Skeletal muscle tissue (tissue), 4 donors: ENCODE results near the gene FHOD3. TPM values are rescaled to one million over a fixed set of nuclear protein-coding genes. Genes with fewer than 3 reads are reported as not detected.

Experiments
- H3K27ac ChIP-seq: one replicate; pipeline ENCODE4 v1.7.0; 2013; ENCODE audit warnings: mild to moderate bottlenecking, low read depth, low read length, inconsistent platforms
- H3K27me3 ChIP-seq, 3 donors: one replicate each; pipeline ENCODE4 v1.7.0; 2013; ENCODE audit warnings: low read length in 3 of 3; ENCODE audit not compliant: control insufficient read depth in 3 of 3, insufficient read depth in 3 of 3
- H3K36me3 ChIP-seq, 3 donors: one replicate each; pipeline ENCODE4 v1.7.0; 2013; ENCODE audit warnings: low read length in 3 of 3; ENCODE audit not compliant: control insufficient read depth in 3 of 3, insufficient read depth in 3 of 3
- H3K4me1 ChIP-seq, 3 donors: one replicate each; pipeline ENCODE4 v1.7.0; 2013; ENCODE audit warnings: low read length in 3 of 3, mild to moderate bottlenecking in 3 of 3; ENCODE audit not compliant: control insufficient read depth in 3 of 3, insufficient read depth in 3 of 3
- H3K4me3 ChIP-seq, 3 donors: one replicate each; pipeline ENCODE4 v1.7.0; 2013; ENCODE audit warnings: low read length in 3 of 3
- H3K9ac ChIP-seq, 3 donors: one replicate each; pipeline ENCODE4 v1.7.0; 2013; ENCODE audit warnings: low read length in 3 of 3, mild to moderate bottlenecking in 3 of 3, moderate library complexity in 2 of 3, low read depth in 1 of 3
- H3K9me3 ChIP-seq, 3 donors: one replicate each; pipeline ENCODE4 v1.7.0; 2013; ENCODE audit warnings: low read length in 3 of 3; ENCODE audit not compliant: control insufficient read depth in 3 of 3
- total RNA-seq: library from RNA; depleted of rRNA; stranded (reverse); fragments of >200 nt; gene quantifications from one replicate; pipeline ENCODE4 v1.2.3, GENCODE V29; 2014
- donor health status: Osteomylitis.

Gene FHOD3
- total RNA-seq, 1 donor from 2014 or later = 15.7 TPM

- H3K4me3 ChIP-seq = no peak overlapping the region
- H3K36me3 ChIP-seq = no peaks in the 10 kb centered on the region
- H3K27ac ChIP-seq = no peak overlapping the region
- no peak overlapping the region for H3K9ac ChIP-seq
- H3K27me3 ChIP-seq = no peaks in the 10 kb centered on the region
- peaks cover 0 to 4% (median 0%) of the 10 kb centered on the region in 3 donors for H3K4me1 ChIP-seq
- H3K9me3 ChIP-seq = no peaks in the 10 kb centered on the region
Measured at GRCh38 chr18:36534154-36534688, 236.7 kb downstream of the FHOD3 start.

DNA sequence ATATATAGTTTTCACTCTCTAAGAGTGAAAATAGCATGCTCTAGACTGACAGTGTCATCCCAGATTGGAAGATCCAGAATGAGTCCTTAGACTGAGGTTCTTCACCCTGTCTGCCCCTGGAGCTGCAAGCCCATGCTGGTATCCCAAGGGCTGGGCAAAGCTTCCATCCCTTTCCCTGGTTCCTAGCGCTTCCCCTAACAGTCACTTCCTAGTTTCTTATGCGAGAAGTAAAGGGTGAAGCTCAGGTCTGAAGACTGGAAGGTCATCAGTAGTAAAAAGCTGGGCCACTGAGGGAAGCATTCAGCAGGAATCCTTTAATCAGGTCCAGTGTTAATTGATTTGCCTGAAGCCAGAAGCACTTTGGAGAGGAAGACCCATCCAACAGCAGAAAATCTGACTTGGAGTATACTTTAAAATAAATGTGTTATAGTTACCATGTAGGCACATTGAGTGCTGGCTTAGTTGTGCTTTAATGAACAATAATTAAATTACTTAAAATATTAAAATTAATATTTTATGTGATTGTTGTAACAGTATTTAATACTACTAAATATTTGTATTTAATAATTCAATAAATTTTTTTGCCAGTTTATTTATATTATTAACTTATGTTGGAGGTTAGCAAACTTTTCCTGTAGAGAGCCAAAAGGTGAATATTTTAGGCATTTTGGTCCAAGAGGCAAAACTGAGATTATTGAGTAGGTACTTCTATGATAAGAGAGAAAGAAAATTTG, 237.9 kb downstream of the FHOD3 start:
- Histone ChIP-seq H3K36me3 (no peaks in the 10 kb centered on the region), H3K4me3 (no peak overlapping the region), H3K4me1 (peaks cover 0 to 4% (median 0%) of the 10 kb centered on the region in 3 donors), H3K27ac (no peak overlapping the region), H3K27me3 (no peaks in the 10 kb centered on the region), H3K9ac (no peak overlapping the region), H3K9me3 (no peaks in the 10 kb centered on the region)

DNA sequence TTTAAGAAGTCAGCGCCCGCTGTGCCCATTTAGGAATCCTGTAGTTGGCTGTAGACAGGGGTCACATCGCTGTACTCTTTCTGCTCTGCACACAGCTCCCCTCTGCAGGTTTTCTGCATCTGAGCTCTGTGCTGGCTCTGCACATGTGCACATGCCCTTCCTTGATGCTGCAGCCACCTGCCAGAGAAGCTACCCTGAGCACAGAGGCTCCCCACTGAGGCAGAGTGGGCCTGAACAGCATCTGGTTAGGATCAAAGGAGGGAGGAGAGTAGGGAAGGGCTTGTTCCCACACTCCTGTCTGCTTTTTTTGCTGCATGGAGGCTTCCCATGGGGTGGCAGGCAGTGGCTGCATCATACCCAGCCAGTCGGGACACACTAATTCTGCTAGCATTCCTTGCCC, 238.9 kb downstream of the FHOD3 start:
- H3K9me3 ChIP-seq = no peaks in the 10 kb centered on the region
- H3K36me3 ChIP-seq = no peaks in the 10 kb centered on the region
- no peaks in the 10 kb centered on the region for H3K27me3 ChIP-seq
- peaks cover 0 to 4% (median 0%) of the 10 kb centered on the region in 3 donors for H3K4me1 ChIP-seq
- no peak overlapping the region for H3K9ac ChIP-seq
- no peak overlapping the region for H3K4me3 ChIP-seq
- no peak overlapping the region for H3K27ac ChIP-seq

- Histone ChIP-seq H3K36me3 (no peaks in the 10 kb centered on the region), H3K4me3 (no peak overlapping the region), H3K9me3 (no peaks in the 10 kb centered on the region), H3K4me1 (peaks cover 0 to 1% (median 0%) of the 10 kb centered on the region in 3 donors), H3K27ac (no peak overlapping the region), H3K27me3 (no peaks in the 10 kb centered on the region), H3K9ac (no peak overlapping the region)
Measured at GRCh38 chr18:36537289-36537688, 239.8 kb downstream of the FHOD3 start.

- Histone ChIP-seq H3K36me3 (no peaks in the 10 kb centered on the region), H3K27ac (no peak overlapping the region), H3K4me3 (no peak overlapping the region), H3K27me3 (no peaks in the 10 kb centered on the region), H3K4me1 (peaks cover 0 to 8% (median 5%) of the 10 kb centered on the region in 3 donors), H3K9ac (no peak overlapping the region), H3K9me3 (no peaks in the 10 kb centered on the region)
Measured at GRCh38 chr18:36539674-36540231, 242.2 kb downstream of the FHOD3 start.

DNA sequence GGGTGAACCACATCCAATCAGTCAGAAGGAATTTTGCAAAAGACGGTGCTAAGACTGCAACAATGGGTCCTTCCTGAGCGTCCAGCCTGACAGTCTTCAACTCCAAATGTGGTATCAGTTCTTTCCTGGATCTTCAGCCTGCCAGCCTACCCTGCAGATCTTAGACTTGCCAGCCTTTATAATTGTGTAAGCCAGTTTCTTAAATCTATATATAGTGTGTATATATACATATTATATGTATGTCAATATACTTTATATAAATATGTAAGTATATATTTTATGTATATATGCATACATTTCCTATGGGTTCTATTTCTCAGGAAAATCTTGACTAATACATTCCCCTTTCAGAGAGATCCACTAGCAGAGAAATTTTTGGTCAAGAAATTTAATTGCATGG, 245.5 kb downstream of the FHOD3 start:
- H3K36me3 ChIP-seq = no peaks in the 10 kb centered on the region
- H3K4me3 ChIP-seq = no peak overlapping the region
- H3K27ac ChIP-seq = no peak overlapping the region

GRCh38 chr18:36543991-36544725, 246.6 kb downstream of the FHOD3 start:
- H3K9ac ChIP-seq = no peak overlapping the region
- H3K27ac ChIP-seq = no peak overlapping the region
- H3K36me3 ChIP-seq = no peaks in the 10 kb centered on the region
- peaks cover 0 to 3% (median 0%) of the 10 kb centered on the region in 3 donors for H3K9me3 ChIP-seq
- H3K4me1 ChIP-seq = peaks cover 9 to 14% (median 10%) of the 10 kb centered on the region in 3 donors
- H3K27me3 ChIP-seq = no peaks in the 10 kb centered on the region
- no peak overlapping the region for H3K4me3 ChIP-seq

More for the DNA sequence above, 245.5 kb downstream of the FHOD3 start:
- Histone ChIP-seq H3K27me3 (no peaks in the 10 kb centered on the region), H3K9ac (no peak overlapping the region), H3K4me1 (peaks cover 9 to 14% (median 10%) of the 10 kb centered on the region in 3 donors), H3K9me3 (no peaks in the 10 kb centered on the region)

DNA sequence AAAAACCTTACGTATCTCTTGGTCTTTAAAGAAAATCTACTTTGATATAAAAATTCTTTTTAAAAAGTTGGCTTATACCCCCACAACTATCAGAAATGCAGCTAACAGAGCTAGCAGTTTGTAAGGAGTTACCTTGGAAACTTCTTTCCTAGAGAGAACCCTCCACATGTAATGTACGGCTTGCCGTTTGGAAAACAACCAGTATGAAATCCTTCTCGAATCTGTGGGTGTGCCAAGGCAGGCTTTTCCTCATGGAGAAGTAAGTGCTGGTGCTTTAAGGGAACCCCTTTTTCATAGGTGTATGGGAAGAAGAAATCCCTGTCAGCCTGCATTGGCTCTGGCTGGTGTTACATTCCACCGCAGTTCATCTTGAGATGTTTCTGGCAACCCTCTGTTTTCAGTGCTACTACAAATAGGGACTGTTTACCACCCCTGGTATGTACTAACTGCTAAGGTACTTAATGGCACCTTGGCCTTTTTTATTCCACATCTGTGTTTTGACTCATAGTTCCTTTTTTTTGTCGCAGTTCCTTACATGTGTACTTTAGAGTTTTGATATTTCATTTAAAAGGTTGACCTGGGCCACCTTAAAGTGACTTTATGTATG, 248.4 kb downstream of the FHOD3 start:
- no peaks in the 10 kb centered on the region for H3K36me3 ChIP-seq
- no peaks in the 10 kb centered on the region for H3K27me3 ChIP-seq
- no peak overlapping the region for H3K9ac ChIP-seq
- H3K27ac ChIP-seq = no peak overlapping the region
- peaks cover 9 to 14% (median 10%) of the 10 kb centered on the region in 3 donors for H3K4me1 ChIP-seq
- no peak overlapping the region for H3K4me3 ChIP-seq
- H3K9me3 ChIP-seq = peaks cover 0 to 3% (median 0%) of the 10 kb centered on the region in 3 donors

DNA sequence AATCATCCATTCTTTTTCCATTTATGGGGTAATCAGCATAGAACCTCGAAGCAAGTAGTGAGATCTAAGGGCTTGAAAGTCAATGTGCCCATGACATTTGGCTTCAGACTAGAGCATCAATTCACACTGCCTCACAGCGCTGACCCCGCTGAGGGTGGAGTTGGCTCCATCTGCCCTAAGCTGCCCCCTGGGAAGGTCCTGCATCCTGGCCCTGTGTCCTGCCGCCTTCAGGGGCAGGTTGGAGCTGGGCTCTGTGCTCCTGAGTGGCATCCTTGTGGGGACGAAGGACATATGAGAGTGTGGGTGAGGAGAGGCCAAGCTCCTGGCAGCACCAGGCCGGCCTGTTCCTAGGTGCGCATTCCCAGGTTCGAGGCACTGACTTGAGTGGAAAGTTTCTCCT, 249.4 kb downstream of the FHOD3 start:
- no peak overlapping the region for H3K4me3 ChIP-seq
- H3K9ac ChIP-seq = no peak overlapping the region
- no peaks in the 10 kb centered on the region for H3K27me3 ChIP-seq
- peaks cover 9 to 14% (median 10%) of the 10 kb centered on the region in 3 donors for H3K4me1 ChIP-seq
- H3K36me3 ChIP-seq = no peaks in the 10 kb centered on the region
- H3K9me3 ChIP-seq = peaks cover 0 to 3% (median 0%) of the 10 kb centered on the region in 3 donors
- H3K27ac ChIP-seq = no peak overlapping the region
